ENCODE data around the gene METTL25. TPM values are rescaled to one million over a fixed set of nuclear protein-coding genes. Genes with fewer than 3 reads are reported as not detected.

Gene METTL25
- total RNA-seq, 4 donors from 2014 or later: 15.2 to 29.9 (median 22.0) TPM

GRCh38 chr12:82436354-82436753 is 78.0 kb downstream of the METTL25 start:
- H3K36me3 ChIP-seq: peaks cover 0 to 7% (median 2%) of the 10 kb centered on the region in 4 donors
- intact Hi-C loops (cut with DNase I): no loop called here
- TF ChIP-seq EP300 (IDR thresholded peaks at IDR 0.05) (no peak), POLR2A (IDR thresholded peaks at IDR 0.05; ENCODE audit: low read depth) (no peak), CTCF (IDR thresholded peaks at IDR 0.05) (no peak), POLR2AphosphoS5 (IDR thresholded peaks at IDR 0.05) (no peak)
- H3K4me3 ChIP-seq: no peak overlapping the region
- no peaks in the 10 kb centered on the region for H3K9me3 ChIP-seq
- no peaks in the 10 kb centered on the region for H3K27me3 ChIP-seq
- no peak overlapping the region for H3K27ac ChIP-seq (replicated peaks in 1 of 4)
- DNase-seq (ENCODE audit: extremely low spot score): no peak
- H3K4me1 ChIP-seq: peaks cover 0 to 8% (median 6%) of the 10 kb centered on the region in 4 donors
- 87% methylated on average over 1 of the region's 1 CpG for WGBS

DNA sequence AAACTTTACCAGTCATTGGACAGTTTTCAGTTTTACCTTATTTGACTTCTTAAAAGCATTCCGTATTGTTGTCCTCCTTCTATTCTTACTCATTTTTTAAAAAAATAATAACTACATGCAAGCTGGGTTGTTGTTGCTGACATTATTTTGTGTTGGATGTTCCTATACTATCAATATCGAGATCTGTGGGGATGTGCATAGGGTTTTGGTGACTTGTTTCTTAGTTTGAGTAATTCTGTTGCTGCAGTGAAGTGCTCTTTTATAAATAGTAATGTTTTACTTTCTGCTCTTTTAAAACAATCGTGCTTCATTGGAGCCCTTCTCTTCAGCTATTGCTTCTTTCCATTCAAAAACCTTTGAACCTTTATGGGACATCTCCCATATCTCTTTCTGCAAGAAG is 79.4 kb downstream of the METTL25 start:
- intact Hi-C loops (cut with DNase I): no loop called here
- DNase-seq (ENCODE audit: extremely low spot score): no peak
- TF ChIP-seq POLR2A (IDR thresholded peaks at IDR 0.05; ENCODE audit: low read depth) (no peak), POLR2AphosphoS5 (IDR thresholded peaks at IDR 0.05) (no peak), EP300 (IDR thresholded peaks at IDR 0.05) (no peak), CTCF (IDR thresholded peaks at IDR 0.05) (no peak)
- peaks cover 0 to 8% (median 6%) of the 10 kb centered on the region in 4 donors for H3K4me1 ChIP-seq
- 90% methylated on average over 3 of the region's 3 CpGs for WGBS
- no peak overlapping the region for H3K4me3 ChIP-seq
- no peak overlapping the region for H3K27ac ChIP-seq (replicated peaks in 1 of 4)
- no peaks in the 10 kb centered on the region for H3K27me3 ChIP-seq
- H3K9me3 ChIP-seq: no peaks in the 10 kb centered on the region
- peaks cover 0 to 15% (median 9%) of the 10 kb centered on the region in 4 donors for H3K36me3 ChIP-seq

DNA sequence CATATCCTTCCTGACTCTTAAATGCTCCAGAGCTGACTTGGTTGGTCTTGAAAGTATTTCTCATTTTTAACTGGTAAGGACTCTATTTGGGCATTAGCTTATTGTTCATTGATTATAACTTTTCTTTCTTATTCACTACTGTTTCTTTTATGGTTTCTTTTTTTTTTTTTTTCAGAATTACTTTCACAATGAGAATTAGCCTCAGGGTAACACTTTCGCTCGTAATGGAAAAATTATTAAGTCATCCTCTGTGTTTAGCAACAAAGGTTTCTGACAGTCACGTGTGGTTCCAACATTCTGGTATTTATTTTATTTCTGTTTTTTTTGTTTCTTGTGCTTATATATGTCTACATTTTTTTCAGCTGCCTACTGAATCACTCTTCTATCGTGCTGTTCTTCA is 80.0 kb downstream of the METTL25 start:
- no peaks in the 10 kb centered on the region for H3K9me3 ChIP-seq
- H3K4me3 ChIP-seq: no peak overlapping the region
- peaks cover 0 to 8% (median 6%) of the 10 kb centered on the region in 4 donors for H3K4me1 ChIP-seq
- intact Hi-C loops (cut with DNase I): no loop called here
- H3K27ac ChIP-seq (replicated peaks in 1 of 4): no peak overlapping the region
- H3K27me3 ChIP-seq: no peaks in the 10 kb centered on the region
- no peak for DNase-seq (ENCODE audit: extremely low spot score)
- TF ChIP-seq CTCF (IDR thresholded peaks at IDR 0.05) (no peak), EP300 (IDR thresholded peaks at IDR 0.05) (no peak), POLR2AphosphoS5 (IDR thresholded peaks at IDR 0.05) (no peak)
- WGBS: 83% methylated on average over 4 of the region's 4 CpGs
- H3K36me3 ChIP-seq: peaks cover 0 to 15% (median 9%) of the 10 kb centered on the region in 4 donors

GRCh38 chr12:82440885-82441284 is 82.6 kb downstream of the METTL25 start:
- DNase-seq (ENCODE audit: extremely low spot score): no peak
- Histone ChIP-seq H3K4me3 (no peak overlapping the region), H3K27me3 (no peaks in the 10 kb centered on the region), H3K4me1 (no peaks in the 10 kb centered on the region), H3K9me3 (no peaks in the 10 kb centered on the region), H3K36me3 (peaks cover 3 to 28% (median 10%) of the 10 kb centered on the region in 4 donors), H3K27ac (replicated peaks in 1 of 4) (no peak overlapping the region)
- TF ChIP-seq POLR2AphosphoS5 (IDR thresholded peaks at IDR 0.05): no peak
- TF ChIP-seq POLR2A (IDR thresholded peaks at IDR 0.05; ENCODE audit: low read depth): no peak
- no peak for TF ChIP-seq CTCF (IDR thresholded peaks at IDR 0.05)
- TF ChIP-seq EP300 (IDR thresholded peaks at IDR 0.05): no peak
- WGBS: 68% methylated on average over 1 of the region's 1 CpG
- intact Hi-C loops (cut with DNase I): no loop called here

DNA sequence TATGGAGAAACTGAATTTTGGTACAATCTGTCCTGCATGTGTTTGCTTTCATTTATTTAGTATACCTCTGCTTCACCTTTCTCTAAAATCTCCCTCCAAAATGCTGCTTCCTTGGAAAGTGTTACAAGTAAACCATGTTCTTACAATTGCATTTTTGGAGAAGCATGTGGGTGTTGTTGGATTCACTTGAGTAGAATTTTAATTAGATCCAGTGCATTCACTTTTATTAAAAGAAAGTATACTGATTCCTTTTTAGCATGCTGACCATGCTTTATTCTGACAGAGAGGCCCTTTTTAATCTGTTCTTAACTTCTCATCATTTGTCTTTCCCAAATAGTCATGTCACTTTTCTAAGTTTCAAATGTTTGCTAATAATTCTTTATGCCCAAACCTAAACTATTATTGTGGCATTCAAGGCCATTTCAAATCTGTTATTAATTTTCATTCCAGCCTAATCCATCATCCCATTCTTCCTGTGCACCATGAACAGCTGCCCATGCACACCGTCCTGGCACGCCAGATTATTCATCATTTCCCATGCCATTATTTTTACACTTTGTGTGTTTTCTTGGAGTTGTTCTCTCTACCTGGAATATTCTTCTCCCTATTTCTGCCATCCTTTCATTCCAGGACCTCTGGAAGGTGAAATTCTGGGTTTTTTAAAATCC is 90.7 kb downstream of the METTL25 start:
- no peaks in the 10 kb centered on the region for H3K27me3 ChIP-seq
- intact Hi-C loops (cut with DNase I): no loop called here
- no peak overlapping the region for H3K4me3 ChIP-seq
- no peak for TF ChIP-seq POLR2AphosphoS5 (IDR thresholded peaks at IDR 0.05)
- no peak for TF ChIP-seq EP300 (IDR thresholded peaks at IDR 0.05)
- TF ChIP-seq CTCF (IDR thresholded peaks at IDR 0.05): no peak
- no peak for TF ChIP-seq POLR2A (IDR thresholded peaks at IDR 0.05; ENCODE audit: low read depth)
- DNase-seq (ENCODE audit: extremely low spot score): no peak
- H3K27ac ChIP-seq (replicated peaks in 1 of 4): no peak overlapping the region
- peaks cover 0 to 13% (median 2%) of the 10 kb centered on the region in 4 donors for H3K36me3 ChIP-seq
- WGBS: 88% methylated on average over 2 of the region's 2 CpGs
- no peaks in the 10 kb centered on the region for H3K9me3 ChIP-seq
- no peaks in the 10 kb centered on the region for H3K4me1 ChIP-seq
